Activated gamma-delta T cell treated with anti-CD3 and anti-CD28 coated beads, Interleukin-2, amount 50 U/mL, for 16 hours (primary cell): ENCODE measurements around the gene UACA.
"Not testable (repeated sequence)": the region's sequence is repeated elsewhere in the genome, so short reads cannot be mapped to it uniquely, and the experiment has no call there.

Source experiments
- DNase-seq: peaks from one replicate; pipeline ENCODE4 v3.0.0-alpha.2; 2020; ENCODE audit warnings: low read depth

The UACA gene

GRCh38 chr15:70627734-70628548, 135.4 kb downstream of the UACA start:
- no peak for DNase-seq

- DNase-seq = no peak
Measured at GRCh38 chr15:70627322-70627721, 136.0 kb downstream of the UACA start.

- no peak for DNase-seq
Measured at GRCh38 chr15:70625438-70625837, 137.9 kb downstream of the UACA start.

GRCh38 chr15:70625011-70625410, 138.3 kb downstream of the UACA start:
- no peak for DNase-seq

DNA sequence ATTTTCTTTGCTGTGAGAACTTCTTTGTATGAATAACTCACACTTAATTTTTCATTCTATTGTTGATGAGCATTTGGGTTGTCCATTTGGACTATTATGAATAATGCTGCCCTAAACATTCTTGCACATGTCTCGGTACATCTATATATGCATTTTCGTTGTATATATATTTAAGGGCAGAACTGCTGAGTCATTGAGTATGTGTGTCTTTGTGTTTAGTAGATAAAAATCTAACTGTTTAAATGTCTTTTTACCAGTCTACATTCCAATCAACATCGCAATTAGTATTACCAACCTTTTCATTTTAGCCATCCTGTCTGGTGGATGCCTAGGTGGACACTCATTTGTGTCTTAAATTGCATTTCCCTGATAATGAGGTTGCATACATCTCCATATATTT, 144.4 kb downstream of the UACA start:
- DNase-seq = no peak

DNA sequence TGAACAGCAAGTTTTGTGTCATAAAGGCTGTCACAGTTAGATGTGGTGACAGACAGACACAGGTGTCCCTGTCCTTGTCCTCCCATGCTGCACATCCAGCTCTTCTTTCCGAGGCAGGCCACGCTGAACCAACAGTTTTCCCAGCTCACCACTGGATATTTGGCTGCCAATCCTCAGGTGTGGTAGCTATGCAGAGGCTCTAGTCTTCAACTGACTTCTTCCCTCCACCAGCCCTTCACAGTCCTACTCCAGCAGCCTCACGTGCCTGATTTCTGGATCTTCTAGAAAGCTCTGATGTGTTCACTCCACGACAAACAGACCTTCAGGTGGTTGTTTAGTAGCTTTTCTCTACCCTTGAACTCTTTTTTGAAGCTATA, 145.5 kb downstream of the UACA start:
- DNase-seq = no peak

DNA sequence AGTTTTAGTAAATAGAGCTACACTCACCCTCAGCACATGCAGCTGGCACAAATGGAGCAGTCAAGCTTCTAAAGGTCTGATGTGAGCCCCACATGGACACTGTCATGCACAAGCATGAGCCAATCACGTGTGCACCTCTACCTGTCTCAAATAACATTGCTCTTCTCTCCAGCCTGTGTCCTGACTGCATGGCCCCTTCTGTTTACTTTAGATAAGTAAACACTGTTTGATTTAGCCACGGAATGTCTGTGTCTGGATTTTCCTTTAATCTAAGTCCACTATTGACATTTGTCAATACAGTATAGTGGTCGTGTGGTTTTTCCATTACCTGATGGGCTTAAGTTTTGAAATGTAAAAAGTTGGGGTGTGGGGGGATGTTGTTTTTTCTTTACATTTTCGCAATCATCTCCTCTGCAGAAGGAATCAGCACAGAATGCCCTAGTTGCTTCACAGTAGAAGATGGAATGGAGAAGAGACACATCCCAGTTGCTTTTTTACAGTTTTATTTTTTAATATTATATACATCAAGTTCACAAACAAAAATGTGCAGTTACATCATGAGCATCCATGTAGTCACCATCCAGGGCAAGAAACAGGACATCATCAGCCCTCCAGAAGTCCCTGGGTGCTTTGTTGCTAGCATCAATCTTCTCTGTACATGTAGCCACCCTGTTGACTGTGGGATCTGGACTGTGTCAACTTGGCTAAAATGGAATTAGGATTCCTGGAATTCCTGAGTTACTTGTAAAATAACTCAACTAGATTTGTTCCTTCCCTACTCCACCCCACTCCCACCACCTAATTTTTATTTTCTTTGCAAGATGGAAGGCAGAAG, 146.1 kb downstream of the UACA start:
- DNase-seq = no peak

DNA sequence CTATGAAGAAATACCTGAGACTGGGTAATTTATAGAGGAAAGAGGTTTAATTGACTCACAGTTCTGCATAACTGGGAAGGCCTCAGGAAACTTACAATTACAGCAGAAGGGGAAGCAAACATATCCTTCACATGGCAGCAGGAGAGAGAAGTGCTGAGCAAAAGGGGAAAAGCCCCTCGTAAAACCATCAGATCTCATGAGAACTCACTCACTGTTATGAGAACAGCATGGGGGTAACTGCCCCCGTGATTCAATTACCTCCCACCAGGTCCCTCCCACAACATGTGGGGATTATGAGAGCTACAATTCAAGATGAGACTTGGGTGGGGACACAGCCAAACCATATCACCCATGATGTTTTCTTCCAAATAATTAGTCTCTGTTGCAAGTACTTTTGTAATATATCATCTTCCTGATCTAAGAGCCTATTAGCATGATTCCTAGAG, 147.0 kb downstream of the UACA start:
- not testable (repeated sequence) for DNase-seq

DNA sequence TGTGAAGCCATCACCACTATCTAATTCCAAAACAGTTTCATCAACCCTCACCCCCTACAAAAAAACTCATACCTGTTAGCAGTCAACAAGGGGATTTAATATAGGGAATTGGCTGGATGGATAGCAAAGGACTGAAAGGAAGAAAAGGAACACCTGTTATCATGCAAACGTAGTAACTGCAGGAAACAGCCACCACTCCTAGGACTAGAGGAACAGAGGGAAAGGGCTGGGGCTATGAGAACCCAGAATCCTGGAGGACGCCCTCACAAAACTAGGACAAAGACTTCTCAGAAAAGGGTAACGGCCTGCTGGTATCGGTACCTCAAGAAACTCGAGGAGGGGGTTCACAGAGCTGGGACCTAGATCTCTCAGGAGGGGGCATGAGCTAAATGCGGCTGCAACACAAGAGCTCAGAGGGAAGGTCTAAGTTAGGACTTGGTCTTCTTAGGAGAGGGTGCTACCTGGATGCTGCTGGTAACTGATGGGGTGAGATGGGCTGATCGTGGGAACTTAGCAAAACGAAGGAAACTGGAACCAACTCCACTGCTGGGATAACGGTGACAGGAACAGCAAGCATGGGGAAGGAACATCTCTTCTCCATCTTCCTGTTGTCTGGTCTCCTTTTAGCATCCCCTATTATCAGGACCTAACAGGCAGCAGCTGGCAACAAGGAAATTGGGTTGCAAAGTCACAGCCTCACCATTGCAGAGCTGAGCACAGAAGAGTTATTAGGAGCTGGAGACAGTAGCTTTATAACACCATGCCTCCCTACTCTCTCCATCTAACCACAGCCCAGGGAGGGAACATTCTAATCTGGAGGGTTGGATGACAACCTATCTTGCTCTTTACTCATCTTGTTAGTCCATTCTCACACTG, 147.7 kb downstream of the UACA start:
- no peak for DNase-seq

DNA sequence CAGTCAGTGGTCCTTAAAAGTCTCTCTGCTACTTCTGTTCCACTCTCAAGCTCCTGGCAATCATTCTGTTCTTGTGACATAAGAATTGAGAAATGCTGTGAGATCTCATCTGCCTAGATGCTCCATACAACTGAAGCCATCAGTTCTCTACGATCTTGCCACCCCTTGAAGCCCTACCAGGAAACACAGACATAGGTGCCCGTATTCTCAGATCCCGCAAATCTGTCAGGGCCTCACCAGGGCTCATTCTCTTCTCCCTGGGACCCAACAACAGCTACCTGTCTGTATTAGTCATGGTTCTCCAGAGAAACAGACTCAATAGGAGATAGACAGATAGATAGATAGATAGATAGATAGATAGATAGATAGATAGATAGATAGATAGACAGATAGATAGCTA, 149.1 kb downstream of the UACA start:
- DNase-seq = no peak

- DNase-seq = no peak
Measured at GRCh38 chr15:70613271-70613670, 150.1 kb downstream of the UACA start.

GRCh38 chr15:70611286-70611685, 152.1 kb downstream of the UACA start:
- no peak for DNase-seq

- no peak for DNase-seq
Measured at GRCh38 chr15:70610541-70610940, 152.8 kb downstream of the UACA start.

- no peak for DNase-seq
Measured at GRCh38 chr15:70609889-70610288, 153.5 kb downstream of the UACA start.

- no peak for DNase-seq
Measured at GRCh38 chr15:70608144-70608543, 155.2 kb downstream of the UACA start.

DNA sequence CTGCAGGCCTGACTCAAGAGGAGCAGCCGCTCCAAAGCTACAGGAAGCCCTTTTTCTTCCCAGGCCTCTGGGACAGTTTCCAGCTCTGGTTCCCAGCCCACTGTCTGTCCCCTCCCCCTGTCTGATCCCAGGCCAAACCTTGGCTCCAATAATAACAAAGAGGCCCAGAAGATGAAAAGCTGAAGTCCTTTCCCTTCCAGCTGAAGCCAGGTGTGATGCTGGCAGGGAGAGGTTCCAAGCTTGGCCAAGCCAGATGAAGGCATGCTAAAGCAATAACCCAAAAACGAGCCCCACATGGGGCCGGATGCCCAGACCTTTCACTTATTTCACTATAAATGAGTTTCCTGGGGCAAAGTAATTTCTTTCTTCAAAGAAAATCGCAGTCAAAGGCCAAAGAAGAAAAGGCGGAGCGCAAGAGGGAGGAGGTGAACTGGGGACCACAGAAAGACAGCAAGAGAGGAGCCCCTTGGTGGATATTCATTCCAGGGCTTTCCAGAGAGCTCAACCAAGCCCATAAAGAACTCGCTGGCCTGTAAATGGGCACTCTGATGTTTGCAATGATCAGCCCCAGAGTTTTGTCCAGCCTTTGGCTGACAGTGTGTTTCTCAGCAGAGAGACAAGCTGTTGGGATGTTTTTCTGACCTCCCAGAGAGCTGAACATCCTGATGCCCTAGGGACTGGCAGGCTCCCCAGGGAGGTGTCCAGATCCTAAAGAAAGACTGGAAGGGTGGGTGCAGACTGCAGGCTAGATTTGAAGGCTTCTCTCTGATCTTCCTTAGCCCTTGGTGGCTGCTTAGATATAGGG, 157.6 kb downstream of the UACA start:
- DNase-seq = no peak

DNA sequence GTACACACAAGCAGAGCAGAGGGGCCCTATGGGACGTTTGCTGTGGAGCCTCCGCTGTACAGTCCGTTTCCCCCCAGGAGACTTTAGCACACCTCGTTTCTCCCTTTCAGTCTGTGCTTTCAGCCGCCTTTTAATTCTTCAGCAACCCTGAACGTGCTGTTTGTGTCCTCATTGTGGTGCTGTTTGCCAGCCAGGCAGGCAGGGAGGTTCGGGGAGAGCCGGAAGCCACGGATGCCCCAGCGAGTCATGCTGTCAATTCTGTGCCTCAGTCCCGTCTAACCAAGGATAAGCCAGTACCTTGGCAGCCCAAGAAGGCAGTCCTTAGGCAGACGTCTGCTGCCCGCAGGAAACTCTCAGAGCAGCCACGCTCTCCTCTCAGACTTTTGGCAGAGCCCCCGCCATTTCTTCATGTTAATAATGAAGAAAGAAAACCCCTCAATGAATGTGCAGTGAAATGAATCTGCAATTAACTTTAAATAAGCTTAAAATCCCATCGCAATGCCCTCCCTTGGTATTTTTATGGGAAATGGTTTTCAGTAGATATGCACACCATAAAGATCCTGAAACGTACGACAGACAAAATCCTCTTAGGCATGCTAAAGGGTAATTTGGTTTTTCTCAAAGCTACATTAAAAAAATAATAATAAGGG, 158.6 kb downstream of the UACA start:
- no peak for DNase-seq
